ENCODE measurements around the gene CD86.
"Not testable (repeated sequence)": the region's sequence is repeated elsewhere in the genome, so short reads cannot be mapped to it uniquely, and the experiment has no call there.

Gene CD86

GRCh38 chr3:122094693-122095092 is 39.5 kb downstream of the CD86 start:
- no peak for DNase-seq

- no peak for DNase-seq
Measured at GRCh38 chr3:122097141-122097540, 42.0 kb downstream of the CD86 start.

- no peak for DNase-seq
Measured at GRCh38 chr3:122098611-122099010, 43.4 kb downstream of the CD86 start.

- DNase-seq, result no peak
Measured at GRCh38 chr3:122099255-122099654, 44.1 kb downstream of the CD86 start.

GRCh38 chr3:122100083-122100482 is 44.9 kb downstream of the CD86 start:
- no peak for DNase-seq

GRCh38 chr3:122100591-122101463 is 45.7 kb downstream of the CD86 start:
- DNase-seq, result no peak

- DNase-seq, result peak; percentile 46
Measured at GRCh38 chr3:122101646-122102045, 46.5 kb downstream of the CD86 start.

GRCh38 chr3:122102191-122102935 is 47.2 kb downstream of the CD86 start:
- no peak for DNase-seq

- DNase-seq, result no peak
Measured at GRCh38 chr3:122103821-122104514, 48.8 kb downstream of the CD86 start.

GRCh38 chr3:122104515-122105194 is 49.5 kb downstream of the CD86 start:
- DNase-seq, result no peak

GRCh38 chr3:122105626-122106025 is 50.5 kb downstream of the CD86 start:
- DNase-seq, result no peak

- DNase-seq, result no peak
Measured at GRCh38 chr3:122107171-122107570, 52.0 kb downstream of the CD86 start.

- DNase-seq, result no peak
Measured at GRCh38 chr3:122111974-122112373, 56.8 kb downstream of the CD86 start.

- no peak for DNase-seq
Measured at GRCh38 chr3:122112754-122113153, 57.6 kb downstream of the CD86 start.

- DNase-seq, result no peak
Measured at GRCh38 chr3:122123850-122124249, 68.7 kb downstream of the CD86 start.

- DNase-seq, result no peak
Measured at GRCh38 chr3:122132949-122133540, 77.9 kb downstream of the CD86 start.

- no peak for DNase-seq
Measured at GRCh38 chr3:122146466-122146865, 91.3 kb downstream of the CD86 start.

GRCh38 chr3:122148941-122149627 is 93.9 kb downstream of the CD86 start:
- DNase-seq, result no peak

- DNase-seq, result peak; percentile 46
Measured at GRCh38 chr3:122151480-122151879, 96.3 kb downstream of the CD86 start.

- not testable (repeated sequence) for DNase-seq
Measured at GRCh38 chr3:122164983-122165382, 109.8 kb downstream of the CD86 start.

- no peak for DNase-seq
Measured at GRCh38 chr3:122167630-122168029, 112.5 kb downstream of the CD86 start.

GRCh38 chr3:122168044-122168443 is 112.9 kb downstream of the CD86 start:
- DNase-seq, result no peak
